HepG2 (cell line): ENCODE measurements around the gene RSPH10B. TPM values are rescaled to one million over a fixed set of nuclear protein-coding genes. Genes with fewer than 3 reads are reported as not detected.

Source experiments
- BCL6 ChIP-seq: IDR thresholded peaks from 2 replicates; pipeline ENCODE4 v1.6.1; 2016; ENCODE audit warnings: missing genetic modification reagents, missing compliant biosample characterization
- MBNL3 ChIP-seq: fragments of 250-450 bp; sonication (Bioruptor Pico); conservative IDR thresholded peaks from 2 replicates; pipeline ENCODE4 v1.8.0; 2022; ENCODE audit warnings: mild to moderate bottlenecking, inconsistent platforms
- MXD4 ChIP-seq: IDR thresholded peaks from 2 replicates; pipeline ENCODE4 v1.6.1; 2016; ENCODE audit warnings: mild to moderate bottlenecking, missing biosample characterization, missing genetic modification reagents
- NFYC ChIP-seq: IDR thresholded peaks from 2 replicates; pipeline ENCODE4 v1.6.1; 2016; ENCODE audit warnings: missing genetic modification reagents, missing compliant biosample characterization
- PAWR ChIP-seq: sonication (generic); formaldehyde crosslinking; IDR thresholded peaks from 2 replicates; pipeline ENCODE4 v1.4.0; 2020; ENCODE audit warnings: missing genetic modification reagents, mild to moderate bottlenecking, borderline replicate concordance
- RAD51 ChIP-seq: fragments of 450-650 bp; IDR thresholded peaks from 2 replicates; pipeline ENCODE4 v1.6.1; 2016; ENCODE audit warnings: borderline replicate concordance
- SUZ12 ChIP-seq: fragments of 150-350 bp; IDR thresholded peaks from 2 replicates; pipeline ENCODE4 v1.6.1; 2014; ENCODE audit warnings: low read depth, low read length
- ZFX ChIP-seq: sonication (generic); formaldehyde crosslinking; IDR thresholded peaks from 2 replicates; pipeline ENCODE4 v1.4.0; 2020; ENCODE audit warnings: mild to moderate bottlenecking, low read depth, missing genetic modification reagents, moderate library complexity
- ZNF230 ChIP-seq: sonication (generic); formaldehyde crosslinking; IDR thresholded peaks from 2 replicates; pipeline ENCODE4 v1.4.0; 2020; ENCODE audit warnings: mild to moderate bottlenecking, missing genetic modification reagents
- ZNF263 ChIP-seq: sonication (generic); formaldehyde crosslinking; IDR thresholded peaks from 2 replicates; pipeline ENCODE4 v1.4.0; 2020; ENCODE audit warnings: missing genetic modification reagents
- ZNF446 ChIP-seq: sonication (generic); formaldehyde crosslinking; IDR thresholded peaks from 2 replicates; pipeline ENCODE4 v1.5.0; 2020; ENCODE audit warnings: mild to moderate bottlenecking, missing genetic modification reagents
- ZNF468 ChIP-seq: sonication (generic); formaldehyde crosslinking; IDR thresholded peaks from 2 replicates; pipeline ENCODE4 v1.8.0; 2022; ENCODE audit warnings: mild to moderate bottlenecking, moderate library complexity, missing genetic modification reagents
- ZNF629 ChIP-seq: sonication (generic); formaldehyde crosslinking; conservative IDR thresholded peaks from 2 replicates; pipeline ENCODE4 v1.5.0; 2020; ENCODE audit warnings: missing genetic modification reagents
- ZNF703 ChIP-seq: sonication (generic); formaldehyde crosslinking; IDR thresholded peaks from 2 replicates; pipeline ENCODE4 v1.5.1; 2020; ENCODE audit warnings: missing genetic modification reagents, mild to moderate bottlenecking, moderate library complexity, borderline replicate concordance
- polyA plus RNA-seq, 8 experiments: library from polyadenylated mRNA; depleted of rRNA in 3 of 8; stranded (reverse) in 7 of 8; unstranded in 1 of 8; fragments of >200 nt; fragmentation: Illumina TruSeq in 4 of 8; extraction: Trizol in 4 of 8; gene quantifications; 2 replicates each; pipeline versions ENCODE4 v1.2.1 to v1.2.3, GENCODE V29; 2011 to 2016; ENCODE audit warnings: low read depth in 4 of 8, missing spikeins in 1 of 8, mixed read lengths in 1 of 8; ENCODE audit not compliant: insufficient read depth in 1 of 8
- total RNA-seq, 5 experiments: library from RNA; depleted of rRNA; stranded (reverse); fragments of >200 nt; fragmentation: Illumina TruSeq; extraction: Trizol; gene quantifications; 2 replicates each; pipeline ENCODE4 v1.2.3, GENCODE V29; 2016; ENCODE audit warnings: low read depth in 1 of 5
- TF ChIP-seq, protein P1 (sequence below): sonication (generic); formaldehyde crosslinking; IDR thresholded peaks from 2 replicates; pipeline ENCODE4 v1.4.0; 2020; ENCODE audit warnings: missing genetic modification reagents, mild to moderate bottlenecking, borderline replicate concordance
- TF ChIP-seq, protein P2 (sequence below): sonication (generic); formaldehyde crosslinking; IDR thresholded peaks from 2 replicates; pipeline ENCODE4 v1.4.0; 2020; ENCODE audit warnings: mild to moderate bottlenecking, missing genetic modification reagents
- TF ChIP-seq, protein P3 (sequence below): IDR thresholded peaks from 2 replicates; pipeline ENCODE4 v1.6.1; 2016; ENCODE audit warnings: mild to moderate bottlenecking, missing biosample characterization, missing genetic modification reagents
- TF ChIP-seq, protein P4 (sequence below): sonication (generic); formaldehyde crosslinking; IDR thresholded peaks from 2 replicates; pipeline ENCODE4 v1.9.0; 2021; ENCODE audit warnings: missing genetic modification reagents, borderline replicate concordance
- TF ChIP-seq, protein P5 (sequence below): sonication (generic); formaldehyde crosslinking; IDR thresholded peaks from 2 replicates; pipeline ENCODE4 v1.4.0; 2020; ENCODE audit warnings: missing genetic modification reagents

RSPH10B gene
- total and polyA plus RNA-seq, 2 of the 13 experiments (the other 11 are each of a cell fraction or from before 2014, with no cell fraction given): not detected

DNA sequence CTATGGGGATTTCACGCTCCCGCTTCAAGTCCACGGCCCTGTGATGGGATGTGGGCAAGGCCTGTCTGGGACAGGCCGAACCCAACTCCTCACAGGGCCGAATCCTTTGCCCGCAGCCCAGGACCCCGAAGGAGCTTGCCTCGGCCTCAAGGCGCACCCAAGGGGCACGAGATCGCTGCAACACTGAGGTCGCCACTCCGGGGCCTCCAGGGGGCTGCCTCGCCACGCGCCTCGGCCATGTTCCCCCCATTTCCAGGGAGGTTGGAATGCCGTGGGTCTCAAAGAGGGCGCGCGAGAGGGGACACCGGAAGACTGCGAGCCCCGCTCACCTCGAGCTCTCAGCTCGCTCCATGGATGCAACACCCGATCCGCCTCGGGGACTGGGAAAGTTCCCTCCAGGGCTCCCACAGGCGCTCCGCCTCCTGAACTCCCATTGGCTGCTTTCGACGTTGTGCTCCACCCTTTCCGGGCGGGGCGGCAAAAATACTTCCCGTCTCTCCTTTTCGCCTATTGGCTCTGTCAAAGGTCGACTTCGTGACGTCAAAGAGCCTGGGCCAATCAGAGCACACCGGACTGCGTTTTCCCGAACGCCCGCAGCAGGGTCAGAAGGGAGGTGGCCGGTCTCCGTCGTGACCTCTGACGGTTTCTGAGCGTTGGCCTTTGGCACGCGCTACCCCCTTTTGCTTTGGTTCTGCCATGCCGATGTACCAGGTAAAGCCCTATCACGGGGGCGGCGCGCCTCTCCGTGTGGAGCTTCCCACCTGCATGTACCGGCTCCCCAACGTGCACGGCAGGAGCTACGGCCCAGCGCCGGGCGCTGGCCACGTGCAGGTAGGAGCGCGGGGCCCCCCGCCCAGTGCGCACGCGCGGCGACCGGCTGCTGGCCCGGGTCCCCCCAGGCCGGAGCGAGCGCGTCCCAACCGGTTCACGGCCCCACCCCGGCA is 38.5 kb upstream of the RSPH10B start, which contains the start of the genes AIMP2 and PMS2 (continued):
- TF ChIP-seq, protein P1, sequence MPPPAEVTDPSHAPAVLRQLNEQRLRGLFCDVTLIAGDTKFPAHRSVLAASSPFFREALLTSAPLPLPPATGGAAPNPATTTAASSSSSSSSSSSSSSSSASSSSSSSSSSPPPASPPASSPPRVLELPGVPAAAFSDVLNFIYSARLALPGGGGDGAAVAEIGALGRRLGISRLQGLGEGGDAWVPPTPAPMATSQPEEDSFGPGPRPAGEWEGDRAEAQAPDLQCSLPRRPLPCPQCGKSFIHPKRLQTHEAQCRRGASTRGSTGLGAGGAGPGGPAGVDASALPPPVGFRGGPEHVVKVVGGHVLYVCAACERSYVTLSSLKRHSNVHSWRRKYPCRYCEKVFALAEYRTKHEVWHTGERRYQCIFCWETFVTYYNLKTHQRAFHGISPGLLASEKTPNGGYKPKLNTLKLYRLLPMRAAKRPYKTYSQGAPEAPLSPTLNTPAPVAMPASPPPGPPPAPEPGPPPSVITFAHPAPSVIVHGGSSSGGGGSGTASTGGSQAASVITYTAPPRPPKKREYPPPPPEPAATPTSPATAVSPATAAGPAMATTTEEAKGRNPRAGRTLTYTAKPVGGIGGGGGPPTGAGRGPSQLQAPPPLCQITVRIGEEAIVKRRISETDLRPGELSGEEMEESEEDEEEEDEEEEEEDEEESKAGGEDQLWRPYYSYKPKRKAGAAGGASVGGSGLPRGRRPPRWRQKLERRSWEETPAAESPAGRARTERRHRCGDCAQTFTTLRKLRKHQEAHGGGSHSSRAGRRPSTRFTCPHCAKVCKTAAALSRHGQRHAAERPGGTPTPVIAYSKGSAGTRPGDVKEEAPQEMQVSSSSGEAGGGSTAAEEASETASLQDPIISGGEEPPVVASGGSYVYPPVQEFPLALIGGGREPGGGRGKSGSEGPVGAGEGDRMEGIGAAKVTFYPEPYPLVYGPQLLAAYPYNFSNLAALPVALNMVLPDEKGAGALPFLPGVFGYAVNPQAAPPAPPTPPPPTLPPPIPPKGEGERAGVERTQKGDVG: peak; percentile 98
- TF ChIP-seq ZNF230 (CRISPR knock-in tag) (peak; percentile 100), ZNF703 (CRISPR knock-in tag) (peak; percentile 98; the same call in 1 of the 2 replicates), MBNL3 (CRISPR knock-in tag) (no peak), NFYC (CRISPR knock-in tag) (peak; percentile 97), ZNF263 (peak; percentile 83; the same call in 1 of the 2 replicates), PAWR (CRISPR knock-in tag) (no peak), ZNF629 (CRISPR knock-in tag) (peak; percentile 71; the same call in 1 of the 2 replicates), ZFX (CRISPR knock-in tag) (peak; percentile 99), RAD51 (no peak; the same call in 1 of the 2 replicates), ZNF446 (CRISPR knock-in tag) (peak; percentile 99), ZNF468 (peak; percentile 99), SUZ12 (no peak), MXD4 (CRISPR knock-in tag) (peak; percentile 100), BCL6 (CRISPR knock-in tag) (peak; percentile 69)
- TF ChIP-seq, protein P2, sequence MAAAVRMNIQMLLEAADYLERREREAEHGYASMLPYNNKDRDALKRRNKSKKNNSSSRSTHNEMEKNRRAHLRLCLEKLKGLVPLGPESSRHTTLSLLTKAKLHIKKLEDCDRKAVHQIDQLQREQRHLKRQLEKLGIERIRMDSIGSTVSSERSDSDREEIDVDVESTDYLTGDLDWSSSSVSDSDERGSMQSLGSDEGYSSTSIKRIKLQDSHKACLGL (CRISPR knock-in tag): peak; percentile 100
- TF ChIP-seq, protein P3, sequence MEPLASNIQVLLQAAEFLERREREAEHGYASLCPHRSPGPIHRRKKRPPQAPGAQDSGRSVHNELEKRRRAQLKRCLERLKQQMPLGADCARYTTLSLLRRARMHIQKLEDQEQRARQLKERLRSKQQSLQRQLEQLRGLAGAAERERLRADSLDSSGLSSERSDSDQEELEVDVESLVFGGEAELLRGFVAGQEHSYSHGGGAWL (CRISPR knock-in tag): peak; percentile 100
- TF ChIP-seq, protein P4, sequence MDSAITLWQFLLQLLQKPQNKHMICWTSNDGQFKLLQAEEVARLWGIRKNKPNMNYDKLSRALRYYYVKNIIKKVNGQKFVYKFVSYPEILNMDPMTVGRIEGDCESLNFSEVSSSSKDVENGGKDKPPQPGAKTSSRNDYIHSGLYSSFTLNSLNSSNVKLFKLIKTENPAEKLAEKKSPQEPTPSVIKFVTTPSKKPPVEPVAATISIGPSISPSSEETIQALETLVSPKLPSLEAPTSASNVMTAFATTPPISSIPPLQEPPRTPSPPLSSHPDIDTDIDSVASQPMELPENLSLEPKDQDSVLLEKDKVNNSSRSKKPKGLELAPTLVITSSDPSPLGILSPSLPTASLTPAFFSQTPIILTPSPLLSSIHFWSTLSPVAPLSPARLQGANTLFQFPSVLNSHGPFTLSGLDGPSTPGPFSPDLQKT (CRISPR knock-in tag): peak; percentile 41; the same call in 1 of the 2 replicates
- TF ChIP-seq, protein P5, sequence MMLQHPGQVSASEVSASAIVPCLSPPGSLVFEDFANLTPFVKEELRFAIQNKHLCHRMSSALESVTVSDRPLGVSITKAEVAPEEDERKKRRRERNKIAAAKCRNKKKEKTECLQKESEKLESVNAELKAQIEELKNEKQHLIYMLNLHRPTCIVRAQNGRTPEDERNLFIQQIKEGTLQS (CRISPR knock-in tag): peak; percentile 81
